Activated CD4-positive, alpha-beta T cell treated with anti-CD3 and anti-CD28 coated beads, Interleukin-2, amount 50 U/mL, for 4 hours (primary cell): ENCODE measurements around the gene NR3C1.

Source experiments
- DNase-seq, 2 experiments: peaks; one replicate each; pipeline ENCODE4 v3.0.0-alpha.2; 2020

NR3C1 gene

GRCh38 chr5:143398053-143398355, 5.5 kb downstream of the NR3C1 start:
- DNase-seq, result no peak

- no peak for DNase-seq
Measured at GRCh38 chr5:143397302-143398052, 6.0 kb downstream of the NR3C1 start.

DNA sequence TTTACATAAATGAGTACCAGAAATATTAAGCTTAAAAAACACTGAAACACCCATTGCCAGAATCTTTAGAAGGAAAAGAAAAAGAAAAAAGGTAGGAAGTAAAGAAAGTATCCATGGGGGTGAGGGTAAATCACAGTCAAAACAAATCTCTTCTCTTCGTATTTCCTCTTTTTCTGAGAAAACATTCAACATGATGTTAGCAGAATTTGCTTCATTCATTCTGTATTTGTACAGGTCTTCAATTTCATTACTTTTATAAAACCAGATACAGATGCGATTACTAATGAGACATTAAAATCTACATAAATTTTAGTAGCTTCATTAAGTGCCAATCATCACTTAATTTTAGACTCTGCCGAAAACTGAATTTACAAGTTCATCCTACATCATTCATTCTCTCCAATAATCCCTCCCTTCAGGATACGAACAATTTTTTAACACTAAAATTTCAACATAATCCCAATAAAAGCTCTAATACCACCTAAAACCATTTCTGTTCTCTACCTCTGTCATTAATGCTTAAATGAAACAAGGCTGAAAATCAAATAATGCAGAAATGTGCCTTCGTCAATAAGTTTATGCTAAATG, 7.0 kb downstream of the NR3C1 start:
- no peak for DNase-seq

DNA sequence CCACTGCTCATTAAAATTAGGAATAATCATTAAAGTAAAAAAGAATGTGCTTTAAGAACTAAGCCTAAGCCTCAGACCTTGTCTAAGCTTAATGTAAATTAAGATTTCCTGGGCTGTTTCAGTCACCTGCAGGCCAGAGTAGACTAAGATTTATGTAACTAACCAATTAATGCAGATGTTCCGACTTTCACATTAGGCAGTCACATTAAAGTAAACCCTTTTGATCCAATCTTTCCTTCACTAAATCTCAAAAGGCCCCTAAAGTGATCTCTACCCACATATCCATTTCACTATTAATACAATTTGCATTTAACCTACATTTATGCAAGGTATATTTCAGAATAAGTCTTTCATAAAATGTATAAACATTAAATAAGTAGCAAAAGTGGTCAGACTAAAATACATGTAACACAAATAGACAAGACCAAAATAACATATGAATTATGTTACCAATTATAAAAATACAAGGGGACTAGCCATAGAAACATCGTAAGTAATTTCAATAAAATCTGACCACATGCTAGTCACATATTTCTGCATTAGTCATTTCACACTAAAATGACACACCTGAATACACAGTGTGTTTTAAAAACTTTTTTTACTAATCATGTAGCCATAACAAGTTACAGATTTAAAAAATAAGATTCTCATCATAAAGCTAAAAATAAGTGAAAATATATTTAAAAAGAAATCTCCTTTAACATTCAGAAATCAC, 7.7 kb downstream of the NR3C1 start:
- DNase-seq, result no peak

GRCh38 chr5:143393524-143393923, 10.0 kb downstream of the NR3C1 start:
- DNase-seq, result no peak

DNA sequence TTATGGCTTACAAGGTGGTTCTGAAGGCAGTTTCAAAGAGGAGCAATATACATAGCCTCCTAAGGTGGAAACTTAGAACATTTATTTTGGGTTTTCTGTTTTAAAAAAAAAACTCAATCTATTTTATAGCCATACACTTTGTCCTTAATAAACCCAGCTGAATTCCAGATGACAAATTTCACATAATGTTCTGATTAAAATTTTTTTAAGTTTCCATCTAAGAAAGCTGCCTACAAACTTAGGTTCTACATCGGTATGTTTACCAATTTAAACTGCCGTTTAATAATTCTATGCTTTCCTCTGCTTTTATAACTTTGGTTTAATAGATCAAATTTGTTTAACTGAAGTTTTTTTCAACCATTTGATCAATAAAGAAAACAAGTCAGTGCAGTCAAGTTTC, 12.5 kb downstream of the NR3C1 start:
- no peak for DNase-seq

- DNase-seq, result no peak
Measured at GRCh38 chr5:143390258-143390657, 13.2 kb downstream of the NR3C1 start.

DNA sequence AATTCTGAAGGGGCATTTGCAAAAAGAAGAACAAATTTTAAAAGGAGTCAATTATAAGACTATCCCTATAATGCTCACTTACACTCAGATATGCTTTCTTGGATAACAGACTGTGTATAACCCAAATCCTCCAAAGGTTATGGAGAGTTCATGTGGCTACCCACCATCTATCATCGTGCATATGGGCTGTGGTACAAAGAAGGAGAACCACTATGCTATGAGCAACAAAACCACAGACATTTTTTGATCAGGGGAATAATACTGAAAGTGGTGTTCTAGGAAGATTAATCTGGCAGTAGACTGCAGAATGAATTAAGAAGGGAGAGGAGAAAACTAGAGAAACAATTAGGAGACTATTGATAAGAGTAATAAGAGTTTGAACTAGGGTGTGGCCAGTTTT, 16.8 kb downstream of the NR3C1 start:
- DNase-seq, result no peak

DNA sequence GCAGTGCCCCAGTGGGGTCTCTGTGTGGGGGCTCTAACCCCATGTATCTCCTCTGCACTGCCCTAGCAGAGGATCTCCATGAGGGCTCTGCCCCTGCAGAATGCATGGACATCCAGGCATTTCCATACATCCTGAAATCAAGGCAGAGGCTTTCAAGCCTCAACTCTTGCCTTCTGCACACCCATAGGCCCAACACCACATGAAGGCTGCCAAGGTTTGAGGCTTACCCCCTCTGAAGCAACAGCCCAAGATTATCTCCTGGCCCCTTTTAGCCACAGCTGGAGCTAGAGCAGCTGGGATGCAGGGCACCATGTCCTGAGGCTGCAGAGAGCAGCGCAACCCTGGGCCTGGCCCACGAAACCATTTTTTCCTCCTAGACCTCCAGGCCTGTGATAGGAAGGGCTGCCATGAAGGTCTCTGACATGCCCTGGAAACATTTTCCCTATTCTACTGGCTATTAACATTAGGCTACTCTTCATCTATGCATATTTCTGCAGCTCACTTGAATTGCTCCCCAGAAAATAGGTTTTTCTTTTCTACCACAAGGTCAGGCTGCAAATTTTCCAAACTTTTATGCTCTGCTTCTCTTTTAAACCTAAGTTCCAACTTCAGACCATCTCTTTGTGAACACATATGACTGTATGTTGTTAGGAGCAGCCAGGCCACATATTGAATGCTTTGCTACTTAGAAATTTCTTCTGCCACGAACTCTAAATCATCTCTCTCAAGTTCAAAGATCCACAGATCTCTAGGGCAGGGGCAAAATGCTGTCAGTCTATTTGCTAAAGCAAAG, 18.4 kb downstream of the NR3C1 start:
- DNase-seq, result no peak

GRCh38 chr5:143383988-143384387, 19.5 kb downstream of the NR3C1 start:
- DNase-seq, result no peak

DNA sequence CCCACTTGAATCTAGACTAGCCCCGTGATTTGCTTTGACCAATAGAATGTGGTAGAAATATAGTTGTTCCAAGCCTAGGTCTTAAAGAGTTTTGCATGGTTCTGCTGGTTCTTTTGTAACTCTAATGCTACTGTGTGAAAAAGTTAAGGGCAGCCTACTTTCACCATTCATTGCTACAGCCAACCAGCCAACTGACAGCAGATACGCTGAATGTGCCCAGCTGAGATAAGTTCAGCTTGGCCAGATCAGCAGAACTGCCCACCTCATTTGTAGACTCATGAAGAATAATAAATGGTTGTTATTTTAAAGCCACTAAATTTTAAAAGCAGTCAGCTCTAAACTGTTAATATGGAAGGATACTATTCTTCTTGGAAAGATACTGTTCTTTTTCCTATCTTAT, 23.9 kb downstream of the NR3C1 start:
- no peak for DNase-seq

DNA sequence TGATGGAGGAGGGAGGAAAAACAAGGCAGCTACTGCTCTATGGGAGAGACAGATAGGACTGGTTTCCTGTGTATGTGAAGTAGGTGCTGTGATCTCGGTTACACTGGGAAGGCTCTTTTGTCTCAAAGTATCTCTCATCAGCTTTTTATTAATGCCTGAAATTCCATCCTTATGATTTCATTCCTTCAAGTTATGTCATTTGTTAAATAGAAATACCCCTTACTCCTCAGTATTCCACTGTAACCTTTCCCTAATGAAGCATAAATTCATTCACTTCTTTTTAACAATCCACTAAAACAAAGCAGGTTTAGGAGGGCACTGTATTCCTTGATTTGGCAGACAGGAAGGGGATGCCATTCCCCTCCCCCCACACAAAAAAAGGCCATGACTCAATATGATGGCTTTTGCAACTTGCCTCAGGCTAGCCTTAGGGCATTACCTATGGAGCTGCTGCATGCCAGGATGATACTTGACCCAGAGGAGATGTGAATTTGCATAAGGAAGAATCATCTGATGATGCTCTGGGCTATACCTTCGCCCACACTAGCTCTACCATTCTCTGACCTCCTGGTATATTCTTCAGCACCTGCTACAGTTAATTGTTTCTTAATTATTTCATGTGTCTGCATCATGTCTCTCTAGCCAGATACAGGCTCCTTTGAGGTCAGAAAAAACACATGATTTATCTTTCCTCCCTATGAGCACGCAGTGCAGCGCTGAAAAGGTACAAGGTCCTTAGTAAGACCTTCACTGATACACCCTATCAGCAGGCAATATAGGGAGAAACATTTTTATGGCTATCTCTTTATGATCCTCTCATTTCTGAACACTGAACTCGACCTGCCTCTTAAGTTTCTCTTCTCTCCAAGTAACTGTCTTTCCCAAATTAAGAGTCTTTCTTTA, 26.3 kb downstream of the NR3C1 start:
- no peak for DNase-seq

DNA sequence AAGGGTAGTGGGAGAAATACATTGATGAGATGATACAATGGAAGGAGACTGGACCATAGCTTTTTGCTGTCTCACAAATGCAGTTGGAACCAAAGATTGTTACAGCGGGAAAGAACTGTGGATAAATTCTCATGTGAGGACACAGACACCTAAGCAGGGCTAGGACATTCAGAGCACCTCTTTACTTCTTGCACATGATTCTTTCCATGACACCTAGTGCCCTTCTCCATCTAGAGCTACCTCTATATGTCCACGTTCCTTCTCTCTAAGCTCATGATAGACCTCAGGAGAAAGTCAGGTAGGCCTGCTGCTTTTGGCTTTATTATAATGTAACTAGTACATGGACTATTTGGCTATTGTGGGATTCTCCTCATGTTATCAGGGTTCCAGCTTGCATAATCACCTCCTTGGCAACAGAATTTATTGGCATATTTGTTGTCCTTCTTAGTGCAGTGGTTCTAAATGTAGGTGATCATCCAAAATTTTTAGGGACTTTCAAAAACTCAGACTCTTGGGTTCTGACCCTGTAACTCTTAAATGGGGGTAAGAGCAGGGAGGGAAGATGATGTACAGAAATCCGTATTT, 27.2 kb downstream of the NR3C1 start:
- DNase-seq, result no peak

DNA sequence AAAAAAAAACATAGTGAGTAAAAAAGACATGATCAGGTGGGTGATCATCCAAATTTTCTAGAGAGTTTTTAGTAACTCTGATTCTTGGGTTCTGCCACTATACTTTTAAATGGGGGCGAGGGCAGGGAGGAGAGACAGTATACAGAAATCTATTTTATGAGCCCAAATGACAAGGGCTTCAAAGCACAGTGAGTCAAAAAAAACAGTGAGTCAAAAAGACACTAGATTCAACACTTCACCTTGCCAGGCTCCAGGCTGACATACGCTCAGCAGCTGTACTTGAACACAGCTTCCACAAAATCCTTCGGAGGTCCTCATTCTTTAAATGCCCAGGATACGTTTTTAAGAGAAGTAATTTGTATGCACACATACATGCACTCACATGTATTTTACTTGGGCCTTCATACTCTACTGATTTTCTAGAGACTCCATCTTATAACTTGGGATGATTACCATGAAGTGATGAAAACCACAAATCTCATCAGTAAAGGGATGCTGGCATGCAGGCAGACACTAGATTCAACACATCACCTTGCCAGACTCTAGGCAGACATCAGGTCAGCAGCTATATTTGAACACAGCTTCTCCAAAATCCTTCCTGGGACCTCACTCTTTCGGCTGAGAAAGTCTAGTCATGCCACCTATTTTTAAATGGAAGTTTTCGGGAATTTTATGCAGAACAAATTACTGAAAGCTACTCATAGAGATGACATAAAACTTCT, 28.8 kb downstream of the NR3C1 start:
- DNase-seq, result no peak

GRCh38 chr5:143373076-143373475, 30.4 kb downstream of the NR3C1 start:
- DNase-seq, result no peak

- DNase-seq, result no peak
Measured at GRCh38 chr5:143372187-143372829, 31.2 kb downstream of the NR3C1 start.

DNA sequence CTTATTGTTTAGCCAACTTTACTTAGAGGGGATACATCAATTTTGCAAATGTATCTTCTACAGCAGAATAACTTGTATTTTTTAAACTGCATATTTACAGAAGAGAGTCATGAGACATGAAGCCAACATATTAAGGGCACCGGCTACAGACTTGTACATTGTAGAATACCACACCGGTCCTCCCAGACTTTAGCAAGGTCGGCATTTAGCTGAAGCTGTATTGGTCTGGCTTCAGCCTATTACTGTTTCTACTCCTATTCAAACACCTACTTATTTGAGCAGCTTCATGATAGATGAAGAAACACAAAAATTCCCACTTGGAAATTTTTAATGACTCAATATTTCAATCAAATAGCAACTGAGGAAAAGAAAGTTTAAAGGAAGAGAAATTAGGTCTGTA, 33.0 kb downstream of the NR3C1 start:
- no peak for DNase-seq

- DNase-seq, result no peak
Measured at GRCh38 chr5:143364061-143364460, 39.4 kb downstream of the NR3C1 start.

DNA sequence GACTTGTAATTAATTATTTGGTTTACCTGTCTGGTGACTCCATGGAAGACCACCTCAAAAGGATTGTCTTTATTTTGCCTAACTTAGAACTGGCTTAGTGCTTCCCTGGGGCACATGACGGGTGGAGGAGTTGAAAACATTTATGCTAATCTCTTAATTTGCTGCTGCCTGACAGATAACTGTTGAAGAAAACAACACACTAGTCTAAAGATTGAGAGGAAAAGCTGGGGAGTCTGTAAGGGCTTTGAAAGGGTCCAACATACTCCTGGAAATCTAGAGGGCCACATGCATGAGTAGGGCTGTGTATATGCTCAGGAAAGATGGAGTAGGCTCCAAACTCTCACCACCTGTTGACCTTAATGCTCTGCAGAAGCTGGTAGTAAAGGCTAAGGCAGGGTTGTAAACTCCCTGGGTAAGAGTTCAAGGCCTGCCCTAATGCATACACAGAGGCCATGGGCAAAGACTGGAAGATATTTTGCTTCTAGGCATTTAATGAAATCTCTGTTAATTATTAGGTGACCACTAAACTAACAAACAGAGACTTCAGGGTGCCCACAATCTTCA, 40.7 kb downstream of the NR3C1 start:
- DNase-seq, result no peak

GRCh38 chr5:143361438-143361837, 42.0 kb downstream of the NR3C1 start:
- no peak for DNase-seq

GRCh38 chr5:143360755-143361154, 42.7 kb downstream of the NR3C1 start:
- DNase-seq, result no peak
